ENCODE data around the gene RIT2. TPM values are rescaled to one million over a fixed set of nuclear protein-coding genes. Genes with fewer than 3 reads are reported as not detected.

The RIT2 gene
- polyA plus RNA-seq, 1 of the 3 experiments (the other 2 are of a cell fraction): not detected

DNA sequence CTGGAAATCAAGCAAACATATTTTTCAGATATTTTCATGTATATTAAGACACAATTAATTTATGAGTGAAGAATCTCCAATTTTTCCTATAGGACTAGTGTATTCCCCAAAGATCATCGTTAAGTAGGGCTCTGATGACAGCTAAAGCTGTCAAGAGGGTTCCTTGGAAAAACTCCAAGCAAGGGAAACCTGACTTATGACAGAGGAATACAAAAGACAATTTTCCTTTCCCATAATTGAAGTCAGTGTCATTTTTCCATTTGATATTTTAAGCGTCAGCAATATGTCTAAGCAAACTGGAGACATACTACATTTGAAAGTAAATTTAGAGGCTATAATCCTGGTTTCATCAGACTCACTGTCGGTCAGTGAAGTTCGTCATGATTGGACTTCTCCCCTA is 36.1 kb downstream of the RIT2 start:
- no peaks in the 10 kb centered on the region for H3K79me2 ChIP-seq (ENCODE audit: insufficient read depth)
- ChIA-PET CTCF (interaction anchor here (0.7 to 1.6 kb wide), 3 partner anchors 9 to 781 kb away, joined by 3 read pairs; no protein-coding TSS in a partner anchor), POLR2A (no interaction called here)
- H3K4me1 ChIP-seq (ENCODE audit: control insufficient read depth in 1 of 2, insufficient read depth in 2 of 2, low read depth in 1 of 2, low read length in 1 of 2): peaks cover 0 to 9% of the 10 kb centered on the region in 2 experiments; a peak in 2 of 4 replicates
- H3K9me2 ChIP-seq: no peaks in the 10 kb centered on the region
- no peak overlapping the region for H2AFZ ChIP-seq (ENCODE audit: low read depth)
- no peak overlapping the region for H3K4me2 ChIP-seq
- H3K9me3 ChIP-seq: no peaks in the 10 kb centered on the region
- WGBS (ENCODE audit: low lambda C conversion rate): 72% methylated on average over 4 of the region's 4 CpGs
- no peaks in the 10 kb centered on the region for H3K27me3 ChIP-seq (ENCODE audit: insufficient read depth)
- H3K9ac ChIP-seq: no peak overlapping the region
- no peaks in the 10 kb centered on the region for H4K20me1 ChIP-seq (ENCODE audit: insufficient read depth)
- DNase-seq: no peak
- no peaks in the 10 kb centered on the region for H3F3A ChIP-seq (replicated peaks; ENCODE audit: insufficient read depth)
- H3K27ac ChIP-seq (ENCODE audit: low read depth in 2 of 2, low read length in 1 of 2): no peak overlapping the region
- TF ChIP-seq RCOR1 (IDR thresholded peaks at IDR 0.05; ENCODE audit: low read length): no peak
- TF ChIP-seq RFX5 (IDR thresholded peaks at IDR 0.05; ENCODE audit: low read length): no peak
- no peak for TF ChIP-seq TAF1 (IDR thresholded peaks at IDR 0.05; ENCODE audit: borderline replicate concordance, low read depth, low read length)
- no peak for TF ChIP-seq MAX (IDR thresholded peaks at IDR 0.05; ENCODE audit: low read depth)
- TF ChIP-seq FOXJ3 (CRISPR knock-in tag; IDR thresholded peaks at IDR 0.05): no peak
- no peak for TF ChIP-seq FOSL2 (IDR thresholded peaks at IDR 0.05; ENCODE audit: borderline replicate concordance, low read depth)
- no peak for TF ChIP-seq FOXM1 (IDR thresholded peaks at IDR 0.05; ENCODE audit: low read depth)
- no peak for TF ChIP-seq YY1 (IDR thresholded peaks at IDR 0.05; ENCODE audit: low read depth)
- TF ChIP-seq MXI1 (IDR thresholded peaks at IDR 0.05; ENCODE audit: low read depth, low read length): no peak
- no peak for TF ChIP-seq EP300 (IDR thresholded peaks at IDR 0.05; ENCODE audit: borderline replicate concordance in 1 of 2, low read depth in 1 of 2, low read length in 1 of 2)
- TF ChIP-seq PBX3 (IDR thresholded peaks at IDR 0.05): no peak
- TF ChIP-seq NFIC (IDR thresholded peaks at IDR 0.05; ENCODE audit: borderline replicate concordance): no peak
- no peak for TF ChIP-seq ELF1 (IDR thresholded peaks at IDR 0.05)
- TF ChIP-seq SIN3A (IDR thresholded peaks at IDR 0.05; ENCODE audit: borderline replicate concordance, low read depth, low read length): no peak
- no peak for TF ChIP-seq POLR2AphosphoS5 (IDR thresholded peaks at IDR 0.05; ENCODE audit: low read depth, low read length)
- no peak overlapping the region for H3K4me3 ChIP-seq (ENCODE audit: low read depth in 2 of 2, low read length in 1 of 2)
- H3K36me3 ChIP-seq (replicated peaks in 1 of 2; ENCODE audit: control insufficient read depth in 1 of 2, insufficient read depth in 2 of 2, low read length in 1 of 2): no peaks in the 10 kb centered on the region

DNA sequence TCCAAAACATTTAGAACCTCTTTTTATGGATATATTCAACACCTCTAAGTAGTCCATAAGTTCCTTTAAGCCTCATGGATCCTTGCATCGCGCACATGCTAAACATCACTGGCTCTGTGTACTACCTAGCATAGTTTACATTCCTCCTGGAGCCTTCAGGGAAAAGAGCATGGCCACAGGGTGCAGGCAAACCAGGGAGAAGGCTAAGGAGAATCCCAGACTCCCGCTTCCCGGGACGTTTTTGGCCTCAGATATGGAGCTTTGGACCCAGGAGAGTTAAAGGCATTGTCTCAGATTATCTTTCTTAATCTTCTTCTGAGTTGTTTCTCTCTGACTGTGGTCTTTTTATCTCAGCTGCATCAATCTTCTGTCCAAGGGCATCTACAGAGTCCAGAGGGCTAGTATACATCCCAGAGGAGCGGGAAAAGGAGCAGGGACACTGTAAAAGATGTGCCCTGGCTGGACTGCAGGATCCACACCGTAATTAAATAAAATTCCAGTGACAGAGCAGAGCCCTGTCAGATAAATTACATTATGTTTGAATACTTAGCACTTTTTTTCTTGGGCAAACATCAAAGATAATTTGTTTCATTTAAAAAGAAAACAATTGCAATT is 36.9 kb downstream of the RIT2 start:
- Histone ChIP-seq H3K27me3 (ENCODE audit: insufficient read depth) (no peaks in the 10 kb centered on the region), H3K9ac (no peak overlapping the region), H4K20me1 (ENCODE audit: insufficient read depth) (no peaks in the 10 kb centered on the region), H3K27ac (ENCODE audit: low read depth in 2 of 2, low read length in 1 of 2) (no peak overlapping the region), H3K4me1 (ENCODE audit: control insufficient read depth in 1 of 2, insufficient read depth in 2 of 2, low read depth in 1 of 2, low read length in 1 of 2) (peaks cover 0 to 9% of the 10 kb centered on the region in 2 experiments; a peak in 2 of 4 replicates), H3K9me3 (no peaks in the 10 kb centered on the region), H3F3A (replicated peaks; ENCODE audit: insufficient read depth) (no peaks in the 10 kb centered on the region), H3K79me2 (ENCODE audit: insufficient read depth) (no peaks in the 10 kb centered on the region), H2AFZ (ENCODE audit: low read depth) (no peak overlapping the region), H3K9me2 (no peaks in the 10 kb centered on the region), H3K4me3 (ENCODE audit: low read depth in 2 of 2, low read length in 1 of 2) (no peak overlapping the region), H3K36me3 (replicated peaks in 1 of 2; ENCODE audit: control insufficient read depth in 1 of 2, insufficient read depth in 2 of 2, low read length in 1 of 2) (no peaks in the 10 kb centered on the region), H3K4me2 (no peak overlapping the region)
- POLR2A ChIA-PET: no interaction called here
- WGBS (ENCODE audit: low lambda C conversion rate): 37% methylated on average over 7 of the region's 7 CpGs
- DNase-seq: peak; percentile 54
- CTCF ChIA-PET: interaction anchor here (1.1 to 1.6 kb wide), 3 partner anchors 8 to 589 kb away, joined by 3 read pairs; no protein-coding TSS in a partner anchor
- TF ChIP-seq EP300 (IDR thresholded peaks at IDR 0.05; ENCODE audit: borderline replicate concordance in 1 of 2, low read depth in 1 of 2, low read length in 1 of 2) (peak in 1 of 2 experiments; percentile 78; a peak in 2 of 4 replicates), FOXM1 (IDR thresholded peaks at IDR 0.05; ENCODE audit: low read depth) (no peak), TEAD4 (IDR thresholded peaks at IDR 0.05; ENCODE audit: borderline replicate concordance, insufficient read depth) (no peak), ELF1 (IDR thresholded peaks at IDR 0.05) (no peak), RAD21 (IDR thresholded peaks at IDR 0.05; ENCODE audit: low read length) (no peak), RCOR1 (IDR thresholded peaks at IDR 0.05; ENCODE audit: low read length) (peak; percentile 51; the same call in 1 of the 2 replicates), TAF1 (IDR thresholded peaks at IDR 0.05; ENCODE audit: borderline replicate concordance, low read depth, low read length) (no peak), GATA2 (CRISPR knock-in tag; IDR thresholded peaks at IDR 0.05) (peak; percentile 15; the same call in 1 of the 2 replicates), GABPA (IDR thresholded peaks at IDR 0.05; ENCODE audit: low read depth) (no peak), NFIC (IDR thresholded peaks at IDR 0.05; ENCODE audit: borderline replicate concordance) (no peak), MAX (IDR thresholded peaks at IDR 0.05; ENCODE audit: low read depth) (no peak), PBX3 (IDR thresholded peaks at IDR 0.05) (no peak), JUND (IDR thresholded peaks at IDR 0.05) (no peak), POLR2AphosphoS5 (IDR thresholded peaks at IDR 0.05; ENCODE audit: low read depth, low read length) (no peak), RFX5 (IDR thresholded peaks at IDR 0.05; ENCODE audit: low read length) (no peak), MXI1 (IDR thresholded peaks at IDR 0.05; ENCODE audit: low read depth, low read length) (peak; percentile 34; the same call in 1 of the 2 replicates), RXRA (IDR thresholded peaks at IDR 0.05; ENCODE audit: borderline replicate concordance, low read depth) (no peak), FOSL2 (IDR thresholded peaks at IDR 0.05; ENCODE audit: borderline replicate concordance, low read depth) (no peak)
- TF ChIP-seq, protein P1, sequence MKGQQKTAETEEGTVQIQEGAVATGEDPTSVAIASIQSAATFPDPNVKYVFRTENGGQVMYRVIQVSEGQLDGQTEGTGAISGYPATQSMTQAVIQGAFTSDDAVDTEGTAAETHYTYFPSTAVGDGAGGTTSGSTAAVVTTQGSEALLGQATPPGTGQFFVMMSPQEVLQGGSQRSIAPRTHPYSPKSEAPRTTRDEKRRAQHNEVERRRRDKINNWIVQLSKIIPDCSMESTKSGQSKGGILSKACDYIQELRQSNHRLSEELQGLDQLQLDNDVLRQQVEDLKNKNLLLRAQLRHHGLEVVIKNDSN (IDR thresholded peaks at IDR 0.05; ENCODE audit: borderline replicate concordance, low read depth): no peak
